GM12872 (cell line): Measurements from ENCODE around the gene OPCML.

Source experiments
- TF ChIP-seq, protein P1 (sequence below): IDR thresholded peaks from 3 replicates; pipeline ENCODE4 v1.5.1; 2011; ENCODE audit warnings: low read depth, mild to moderate bottlenecking, low read length, moderate library complexity; ENCODE audit not compliant: insufficient read depth

Gene OPCML

DNA sequence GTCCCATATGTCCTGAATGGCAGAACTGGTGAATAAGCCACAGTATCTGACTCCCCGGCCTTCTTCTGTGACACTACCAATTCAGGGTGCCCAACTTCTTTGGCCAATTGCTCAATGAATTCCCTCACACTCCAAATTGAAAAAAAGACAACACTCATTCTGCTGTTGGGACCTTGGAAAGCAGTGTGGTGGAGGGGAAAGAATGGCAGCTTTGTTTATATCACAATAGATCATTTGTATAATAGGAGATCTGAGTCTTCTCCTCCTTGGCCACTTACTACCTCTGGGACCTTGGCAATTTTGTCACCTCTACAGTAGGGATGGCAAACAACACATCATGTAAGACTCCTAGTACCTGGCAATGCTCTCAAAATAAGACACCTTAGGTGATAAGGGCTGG is 64.6 kb downstream of the OPCML start:
- TF ChIP-seq, protein P1, sequence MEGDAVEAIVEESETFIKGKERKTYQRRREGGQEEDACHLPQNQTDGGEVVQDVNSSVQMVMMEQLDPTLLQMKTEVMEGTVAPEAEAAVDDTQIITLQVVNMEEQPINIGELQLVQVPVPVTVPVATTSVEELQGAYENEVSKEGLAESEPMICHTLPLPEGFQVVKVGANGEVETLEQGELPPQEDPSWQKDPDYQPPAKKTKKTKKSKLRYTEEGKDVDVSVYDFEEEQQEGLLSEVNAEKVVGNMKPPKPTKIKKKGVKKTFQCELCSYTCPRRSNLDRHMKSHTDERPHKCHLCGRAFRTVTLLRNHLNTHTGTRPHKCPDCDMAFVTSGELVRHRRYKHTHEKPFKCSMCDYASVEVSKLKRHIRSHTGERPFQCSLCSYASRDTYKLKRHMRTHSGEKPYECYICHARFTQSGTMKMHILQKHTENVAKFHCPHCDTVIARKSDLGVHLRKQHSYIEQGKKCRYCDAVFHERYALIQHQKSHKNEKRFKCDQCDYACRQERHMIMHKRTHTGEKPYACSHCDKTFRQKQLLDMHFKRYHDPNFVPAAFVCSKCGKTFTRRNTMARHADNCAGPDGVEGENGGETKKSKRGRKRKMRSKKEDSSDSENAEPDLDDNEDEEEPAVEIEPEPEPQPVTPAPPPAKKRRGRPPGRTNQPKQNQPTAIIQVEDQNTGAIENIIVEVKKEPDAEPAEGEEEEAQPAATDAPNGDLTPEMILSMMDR = no peak

DNA sequence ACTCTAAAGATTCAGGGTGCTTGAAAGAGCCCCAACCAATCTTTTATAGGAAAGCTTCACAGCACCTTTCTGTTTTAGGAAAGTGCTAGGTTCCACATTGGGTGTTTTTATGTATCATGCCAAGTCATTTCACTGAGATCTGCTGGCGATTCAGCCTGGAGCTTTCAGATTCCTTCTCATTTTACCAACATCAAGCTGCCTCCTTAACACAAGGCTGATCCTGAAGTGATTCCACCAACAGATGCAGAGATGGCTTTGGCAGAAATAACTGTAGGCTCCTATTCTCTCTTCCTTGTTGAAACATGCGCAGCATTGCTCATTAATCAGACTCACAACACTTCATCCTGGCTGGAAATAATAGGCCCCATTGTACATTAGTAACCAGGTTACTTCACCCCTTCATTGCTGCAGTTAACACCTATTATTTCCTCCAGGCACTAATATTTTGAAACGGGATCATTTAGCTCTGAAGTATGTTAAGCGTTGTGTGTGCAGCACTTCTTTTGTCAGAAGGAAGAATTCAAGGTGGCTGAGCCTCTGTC is 89.0 kb downstream of the OPCML start:
- TF ChIP-seq, protein P1 = no peak

DNA sequence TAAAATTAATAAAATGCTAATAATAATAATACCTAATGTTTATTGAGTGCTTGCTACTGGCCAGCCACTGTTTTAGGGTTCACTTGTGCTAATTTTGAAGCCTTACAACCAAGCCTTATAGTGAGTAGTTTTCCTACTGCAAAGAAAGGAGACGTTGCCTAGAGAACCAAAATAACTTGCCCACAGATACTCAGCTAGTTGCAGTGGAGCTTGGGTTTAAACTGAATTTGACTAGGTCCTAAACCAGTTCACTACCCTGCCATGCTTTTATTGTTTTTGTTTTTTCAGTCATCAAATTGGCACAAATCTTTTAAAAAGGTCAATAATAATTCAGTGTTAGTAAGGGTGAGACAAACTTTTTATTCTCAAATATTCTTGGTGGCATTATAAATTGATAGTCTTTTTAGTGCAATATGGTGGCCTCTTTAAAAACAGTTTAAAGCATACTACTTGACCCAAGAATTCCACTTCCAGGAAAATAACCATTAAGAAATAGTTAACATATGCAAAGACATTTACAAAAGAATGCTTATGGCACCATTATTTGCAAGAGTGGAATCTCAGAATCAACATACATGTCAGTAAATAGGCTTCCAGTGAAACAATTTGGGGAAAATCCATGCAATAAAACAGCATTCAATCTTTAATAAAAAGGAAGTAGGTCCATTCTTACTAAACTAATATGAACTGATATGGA is 90.2 kb downstream of the OPCML start:
- TF ChIP-seq, protein P1 = no peak

DNA sequence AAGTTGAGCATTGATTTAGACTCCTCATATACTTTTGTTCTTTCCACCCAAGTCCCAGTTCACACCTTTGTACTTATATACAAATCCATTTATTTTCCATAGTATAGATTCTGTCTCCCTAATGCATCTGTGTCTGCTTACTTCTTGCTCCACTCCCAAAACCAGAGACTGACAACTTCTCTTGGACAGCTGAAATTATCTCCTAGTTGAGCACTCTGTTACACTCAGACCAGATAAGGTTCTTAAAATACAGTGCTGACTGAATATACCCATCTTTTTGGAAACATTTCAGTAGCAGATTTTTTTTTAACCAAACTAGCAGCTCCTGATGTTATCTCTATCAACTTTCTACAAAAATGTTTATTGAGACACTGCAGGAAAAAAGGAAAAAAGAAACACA is 106.3 kb downstream of the OPCML start:
- TF ChIP-seq, protein P1 = no peak

DNA sequence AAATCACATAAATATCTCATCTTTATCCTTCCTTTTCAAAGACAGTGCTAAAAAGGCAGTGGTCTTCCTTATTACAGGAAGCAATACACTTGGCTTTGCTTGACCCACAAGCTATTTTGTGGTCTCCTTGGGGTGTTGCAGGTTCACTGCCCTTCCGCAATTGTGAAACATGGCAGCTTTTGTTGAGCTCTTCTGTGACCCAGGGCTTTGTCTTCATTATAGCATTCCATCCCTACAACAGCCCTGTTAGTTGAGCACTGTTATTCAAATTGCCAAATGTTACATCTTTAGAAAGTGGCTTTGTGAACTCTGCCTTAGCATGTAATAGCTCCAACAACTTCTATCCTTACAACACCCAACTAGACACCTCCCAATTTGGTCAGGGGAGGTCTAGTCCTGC is 107.1 kb downstream of the OPCML start:
- TF ChIP-seq, protein P1 = no peak

DNA sequence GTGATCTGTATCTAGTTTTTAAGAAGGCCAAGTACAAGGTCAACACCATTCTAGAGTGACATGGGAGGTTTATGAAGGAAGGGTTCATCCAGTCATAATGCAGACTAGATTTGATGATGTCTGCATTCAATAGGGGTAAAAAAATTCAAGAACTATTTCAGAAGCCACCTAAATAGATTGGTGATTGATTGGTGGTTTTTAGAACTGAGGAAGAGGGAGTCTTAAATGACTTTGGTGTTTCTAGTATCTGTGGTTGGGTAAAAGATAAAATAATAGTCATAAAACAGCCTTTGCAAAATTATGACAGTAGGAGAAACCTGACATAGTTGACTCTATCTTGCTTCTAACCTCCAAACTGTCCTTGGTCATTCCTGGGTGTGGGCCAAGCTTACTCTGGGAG is 114.1 kb downstream of the OPCML start:
- TF ChIP-seq, protein P1 = no peak

DNA sequence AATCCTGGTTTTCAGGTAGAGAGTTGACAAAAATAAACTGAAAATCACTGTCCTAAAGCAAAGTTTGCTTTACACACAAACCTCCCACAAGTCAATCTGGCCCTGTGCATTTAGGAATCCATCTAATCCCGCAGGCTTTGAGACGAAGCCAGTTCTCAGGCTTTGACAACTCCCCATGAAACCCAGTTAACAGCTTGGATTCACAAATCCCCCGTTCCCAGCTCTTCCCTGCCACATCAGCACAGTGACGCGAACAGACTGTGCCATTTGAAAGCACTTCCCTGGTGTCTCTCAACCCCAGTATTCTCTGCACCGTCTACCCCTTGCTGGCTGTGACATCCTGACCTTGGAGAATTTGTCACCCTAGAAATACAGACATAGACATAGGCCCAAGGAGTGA is 117.8 kb downstream of the OPCML start:
- TF ChIP-seq, protein P1 = no peak
